AG09309 (cell line): ENCODE results near the gene SPANXN4.

Experiments used
- DNase-seq: peaks from one replicate; pipeline ENCODE4 v3.0.0-alpha.2; 2010; ENCODE audit warnings: low read depth
- H3K4me3 ChIP-seq: 2 replicates; pipeline ENCODE4 v1.5.1; 2011; ENCODE audit warnings: mild to moderate bottlenecking, low read depth, low read length, moderate library complexity; ENCODE audit not compliant: control insufficient read depth
- CTCF ChIP-seq: IDR thresholded peaks from 2 replicates; pipeline ENCODE4 v1.5.1; 2011; ENCODE audit warnings: mild to moderate bottlenecking, low read depth, low read length, inconsistent platforms; ENCODE audit not compliant: insufficient read depth, control insufficient read depth; ENCODE audit errors: missing control alignments

SPANXN4 gene

GRCh38 chrX:143082537-143082936, 56.8 kb downstream of the SPANXN4 start:
- no peak for TF ChIP-seq CTCF

More at GRCh38 chrX:143082537-143082936, 56.8 kb downstream of the SPANXN4 start:
- no peak for DNase-seq
- H3K4me3 ChIP-seq = no peak overlapping the region
